Right lobe of liver (tissue), 6 donors: ENCODE results near the gene MTMR12. TPM values are rescaled to one million over a fixed set of nuclear protein-coding genes. Genes with fewer than 3 reads are reported as not detected.

Experiments
- ATAC-seq, 4 donors: fragments of 200-7000 bp; cut with Tn5 transposase; one replicate each; pipeline ENCODE4 v1.9.1; 2020; ENCODE audit warnings: mild to moderate bottlenecking in 4 of 4, moderate library complexity in 4 of 4
- DNase-seq, 3 donors: peaks; one replicate each; pipeline ENCODE4 v3.0.0-alpha.2; 2020
- H3K27ac ChIP-seq, 3 donors: fragments of 200-600 bp; one replicate each; pipeline ENCODE4 v1.8.0; 2022
- H3K27me3 ChIP-seq, 2 donors: fragments of 200-600 bp; one replicate each; pipeline ENCODE4 v1.8.0; 2022
- H3K36me3 ChIP-seq, 4 donors: fragments of 200-600 bp; sonication (generic) in 1 of 4; one replicate each; pipeline versions ENCODE4 v1.5.1 to v1.8.0; 2017 to 2022; ENCODE audit warnings: control low read depth in 1 of 4
- H3K4me1 ChIP-seq, 4 donors: fragments of 200-600 bp; sonication (generic) in 1 of 4; one replicate each; pipeline versions ENCODE4 v1.5.1 to v1.8.0; 2017 to 2022; ENCODE audit warnings: control low read depth in 1 of 4
- H3K4me3 ChIP-seq, 3 donors: fragments of 200-600 bp; one replicate each; pipeline ENCODE4 v1.8.0; 2022
- H3K9me3 ChIP-seq, 4 donors: fragments of 200-600 bp; sonication (generic) in 1 of 4; one replicate each; pipeline versions ENCODE4 v1.5.1 to v1.8.0; 2017 to 2022; ENCODE audit warnings: control low read depth in 1 of 4
- CTCF ChIP-seq, 4 donors: fragments of 200-600 bp in 3 of 4; fragments of 450-650 bp in 1 of 4; IDR thresholded peaks; one replicate each; pipeline versions ENCODE4 v1.5.1 to v1.8.0; 2016 to 2022; ENCODE audit warnings: antibody characterized with exemption in 4 of 4, mild to moderate bottlenecking in 2 of 4
- POLR2A ChIP-seq: fragments of 450-650 bp; IDR thresholded peaks from one replicate; pipeline ENCODE4 v1.6.1; 2017; ENCODE audit warnings: antibody characterized with exemption, mild to moderate bottlenecking
- WGBS: methylation state at CpG from one replicate; pipeline ENCODE4 v1.1.6; 2018; ENCODE audit warnings: low coverage, low lambda C conversion rate; ENCODE audit not compliant: insufficient coverage; ENCODE audit errors: missing lambda C conversion rate; 5-methylcytosine and 5-hydroxymethylcytosine counted together
- intact Hi-C, 2 donors: fragments of 100-400 bp; cut with DNase I; formaldehyde crosslinking; loops; one replicate each; pipeline versions ENCODE4 v1.11.2 to v1.14.1; 2022
- total RNA-seq, 6 experiments: library from RNA; depleted of rRNA in 2 of 6; stranded (reverse); fragments of >200 nt in 2 of 6; fragmentation: NEBNext Ultra II Directional in 3 of 6; extraction: Animal tissue kit (Norgen Biotek cat#: 25700) in 3 of 6; gene quantifications; one replicate each; pipeline versions ENCODE4 v1.1.0 to v1.2.4, GENCODE V29; 2016 to 2023
- donor health status: DM: no; HTN: yes; CAD: no.
- donor health status: DM: no; HTN: no; CAD: no.
- donor health status: DM: no; HTN: no; CAD: no.
- donor health status: DM: no; HTN: yes; CAD: no.
- donor health status: DM: no; HTN: yes; CAD: no.

The MTMR12 gene
- total RNA-seq, 6 experiments from 2014 or later = 14.9 to 22.9 (median 16.3) TPM

- WGBS = 90% methylated on average over 3 of the region's 7 CpGs
- no peak for TF ChIP-seq POLR2A
- TF ChIP-seq CTCF (IDR thresholded peaks at IDR 0.05) = no peak
- peaks cover 0 to 4% (median 0%) of the 10 kb centered on the region in 4 donors for H3K4me1 ChIP-seq
- H3K27ac ChIP-seq = no peak overlapping the region
- H3K36me3 ChIP-seq = no peaks in the 10 kb centered on the region
- no peaks in the 10 kb centered on the region for H3K27me3 ChIP-seq
- H3K9me3 ChIP-seq = no peaks in the 10 kb centered on the region
- DNase-seq (no peak), ATAC-seq (no peak)
- H3K4me3 ChIP-seq = no peak overlapping the region
- intact Hi-C loops = loop anchor here (10.0 kb wide), 1 partner anchor 85 kb away; no protein-coding TSS in a partner anchor
These were observed 7.3 kb upstream of the MTMR12 start for GRCh38 chr5:32319926-32320543.

- intact Hi-C loops = no loop called here
- Histone ChIP-seq H3K4me1 (peaks cover 0 to 8% (median 0%) of the 10 kb centered on the region in 4 donors), H3K4me3 (no peak overlapping the region), H3K27ac (no peak overlapping the region), H3K9me3 (no peaks in the 10 kb centered on the region), H3K27me3 (no peaks in the 10 kb centered on the region), H3K36me3 (no peaks in the 10 kb centered on the region)
- ATAC-seq (no peak), DNase-seq (no peak)
- WGBS = 60% methylated on average over 3 of the region's 7 CpGs
- no peak for TF ChIP-seq CTCF (IDR thresholded peaks at IDR 0.05)
- no peak for TF ChIP-seq POLR2A
These were observed 6.7 kb upstream of the MTMR12 start for GRCh38 chr5:32319392-32319791.

GRCh38 chr5:32317041-32317440 lies 4.3 kb upstream of the MTMR12 start:
- no peaks in the 10 kb centered on the region for H3K9me3 ChIP-seq
- H3K27ac ChIP-seq = no peak overlapping the region
- H3K4me3 ChIP-seq = no peak overlapping the region
- WGBS = 88% methylated on average over 1 of the region's 7 CpGs
- ATAC-seq (no peak), DNase-seq (no peak)
- peaks cover 0 to 12% (median 0%) of the 10 kb centered on the region in 4 donors for H3K4me1 ChIP-seq
- H3K36me3 ChIP-seq = no peaks in the 10 kb centered on the region
- intact Hi-C loops = no loop called here
- H3K27me3 ChIP-seq = no peaks in the 10 kb centered on the region
- no peak for TF ChIP-seq CTCF (IDR thresholded peaks at IDR 0.05)
- no peak for TF ChIP-seq POLR2A

- Histone ChIP-seq H3K27me3 (no peaks in the 10 kb centered on the region), H3K27ac (no peak overlapping the region), H3K36me3 (no peaks in the 10 kb centered on the region), H3K4me3 (no peak overlapping the region), H3K9me3 (no peaks in the 10 kb centered on the region), H3K4me1 (peaks cover 0 to 22% (median 5%) of the 10 kb centered on the region in 4 donors)
- intact Hi-C loops = no loop called here
- no peak for ATAC-seq
- WGBS = 42% methylated on average over 4 of the region's 8 CpGs
- no peak for DNase-seq
- TF ChIP-seq POLR2A (no peak), CTCF (IDR thresholded peaks at IDR 0.05) (no peak)
These were observed 2.7 kb upstream of the MTMR12 start for GRCh38 chr5:32315221-32316014.
